NK-92 (cell line): Measurements from ENCODE around the gene CABLES1.
"Not testable (repeated sequence)": the region's sequence is repeated elsewhere in the genome, so short reads cannot be mapped to it uniquely, and the experiment has no call there.

Source experiments
- DNase-seq: peaks from one replicate; lab custom pipeline; 2025; ENCODE audit not compliant: unreplicated experiment; lab: John Stamatoyannopoulos, UW

The CABLES1 gene

GRCh38 chr18:23285581-23285980 is 150.3 kb downstream of the CABLES1 start:
- DNase-seq, result not testable (repeated sequence)

- no peak for DNase-seq
Measured at GRCh38 chr18:23291456-23292205, 156.3 kb downstream of the CABLES1 start.

- DNase-seq, result no peak
Measured at GRCh38 chr18:23300231-23300805, 165.0 kb downstream of the CABLES1 start.

GRCh38 chr18:23301972-23302371 is 166.7 kb downstream of the CABLES1 start:
- no peak for DNase-seq

GRCh38 chr18:23302511-23302850 is 167.2 kb downstream of the CABLES1 start:
- DNase-seq, result no peak

GRCh38 chr18:23302851-23303527 is 167.7 kb downstream of the CABLES1 start:
- no peak for DNase-seq

GRCh38 chr18:23306822-23307221 is 171.5 kb downstream of the CABLES1 start:
- DNase-seq, result no peak

GRCh38 chr18:23307567-23308295 is 172.4 kb downstream of the CABLES1 start:
- no peak for DNase-seq
